Neural cell (in vitro differentiated cells): ENCODE measurements around the gene DDX41.

Experiments
- EP300 ChIP-seq: fragments of 450-650 bp; conservative IDR thresholded peaks from 2 replicates; pipeline ENCODE4 v1.6.1; 2014; ENCODE audit warnings: antibody characterized with exemption, mild to moderate bottlenecking, moderate library complexity; ENCODE audit not compliant: poor library complexity, severe bottlenecking
- MXI1 ChIP-seq: fragments of 450-650 bp; conservative IDR thresholded peaks from 2 replicates; pipeline ENCODE4 v1.6.1; 2014; ENCODE audit warnings: antibody characterized with exemption, mild to moderate bottlenecking; ENCODE audit not compliant: poor library complexity, severe bottlenecking
- TF ChIP-seq, protein P1 (sequence below): fragments of 450-650 bp; IDR thresholded peaks from 2 replicates; pipeline ENCODE4 v1.5.1; 2014; ENCODE audit warnings: antibody characterized with exemption, mild to moderate bottlenecking, moderate library complexity; ENCODE audit not compliant: poor library complexity, severe bottlenecking

GRCh38 chr5:177498013-177498787, 18.6 kb downstream of the DDX41 start:
- TF ChIP-seq, protein P1, sequence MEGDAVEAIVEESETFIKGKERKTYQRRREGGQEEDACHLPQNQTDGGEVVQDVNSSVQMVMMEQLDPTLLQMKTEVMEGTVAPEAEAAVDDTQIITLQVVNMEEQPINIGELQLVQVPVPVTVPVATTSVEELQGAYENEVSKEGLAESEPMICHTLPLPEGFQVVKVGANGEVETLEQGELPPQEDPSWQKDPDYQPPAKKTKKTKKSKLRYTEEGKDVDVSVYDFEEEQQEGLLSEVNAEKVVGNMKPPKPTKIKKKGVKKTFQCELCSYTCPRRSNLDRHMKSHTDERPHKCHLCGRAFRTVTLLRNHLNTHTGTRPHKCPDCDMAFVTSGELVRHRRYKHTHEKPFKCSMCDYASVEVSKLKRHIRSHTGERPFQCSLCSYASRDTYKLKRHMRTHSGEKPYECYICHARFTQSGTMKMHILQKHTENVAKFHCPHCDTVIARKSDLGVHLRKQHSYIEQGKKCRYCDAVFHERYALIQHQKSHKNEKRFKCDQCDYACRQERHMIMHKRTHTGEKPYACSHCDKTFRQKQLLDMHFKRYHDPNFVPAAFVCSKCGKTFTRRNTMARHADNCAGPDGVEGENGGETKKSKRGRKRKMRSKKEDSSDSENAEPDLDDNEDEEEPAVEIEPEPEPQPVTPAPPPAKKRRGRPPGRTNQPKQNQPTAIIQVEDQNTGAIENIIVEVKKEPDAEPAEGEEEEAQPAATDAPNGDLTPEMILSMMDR, result no peak
- TF ChIP-seq EP300, result no peak
- no peak for TF ChIP-seq MXI1
